HG03575 (cell line): ENCODE measurements around the gene PDCD11.

ENCODE experiments used
- ATAC-seq: cut with Tn5 transposase; IDR thresholded peaks from one replicate; pipeline ENCODE4 v1.9.1; 2021; ENCODE audit not compliant: unreplicated experiment, insufficient number of reproducible peaks, low FRiP score; ENCODE audit errors: extremely low read depth

The PDCD11 gene

GRCh38 chr10:103493916-103494877 lies 97.8 kb downstream of the PDCD11 start:
- ATAC-seq: no peak

- no peak for ATAC-seq
These were observed 98.9 kb downstream of the PDCD11 start for GRCh38 chr10:103495321-103495720.
